SH-SY5Y (cell line): ENCODE results near the gene ZFYVE1.

Experiments
- GATA2 ChIP-seq: IDR thresholded peaks from 2 replicates; pipeline ENCODE4 v1.6.1; 2011; ENCODE audit warnings: mild to moderate bottlenecking, low read depth, low read length
- GATA3 ChIP-seq: IDR thresholded peaks from 2 replicates; pipeline ENCODE4 v1.6.1; 2011; ENCODE audit warnings: low read depth, mild to moderate bottlenecking, low read length, moderate library complexity

Gene ZFYVE1, protein sequence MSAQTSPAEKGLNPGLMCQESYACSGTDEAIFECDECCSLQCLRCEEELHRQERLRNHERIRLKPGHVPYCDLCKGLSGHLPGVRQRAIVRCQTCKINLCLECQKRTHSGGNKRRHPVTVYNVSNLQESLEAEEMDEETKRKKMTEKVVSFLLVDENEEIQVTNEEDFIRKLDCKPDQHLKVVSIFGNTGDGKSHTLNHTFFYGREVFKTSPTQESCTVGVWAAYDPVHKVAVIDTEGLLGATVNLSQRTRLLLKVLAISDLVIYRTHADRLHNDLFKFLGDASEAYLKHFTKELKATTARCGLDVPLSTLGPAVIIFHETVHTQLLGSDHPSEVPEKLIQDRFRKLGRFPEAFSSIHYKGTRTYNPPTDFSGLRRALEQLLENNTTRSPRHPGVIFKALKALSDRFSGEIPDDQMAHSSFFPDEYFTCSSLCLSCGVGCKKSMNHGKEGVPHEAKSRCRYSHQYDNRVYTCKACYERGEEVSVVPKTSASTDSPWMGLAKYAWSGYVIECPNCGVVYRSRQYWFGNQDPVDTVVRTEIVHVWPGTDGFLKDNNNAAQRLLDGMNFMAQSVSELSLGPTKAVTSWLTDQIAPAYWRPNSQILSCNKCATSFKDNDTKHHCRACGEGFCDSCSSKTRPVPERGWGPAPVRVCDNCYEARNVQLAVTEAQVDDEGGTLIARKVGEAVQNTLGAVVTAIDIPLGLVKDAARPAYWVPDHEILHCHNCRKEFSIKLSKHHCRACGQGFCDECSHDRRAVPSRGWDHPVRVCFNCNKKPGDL

DNA sequence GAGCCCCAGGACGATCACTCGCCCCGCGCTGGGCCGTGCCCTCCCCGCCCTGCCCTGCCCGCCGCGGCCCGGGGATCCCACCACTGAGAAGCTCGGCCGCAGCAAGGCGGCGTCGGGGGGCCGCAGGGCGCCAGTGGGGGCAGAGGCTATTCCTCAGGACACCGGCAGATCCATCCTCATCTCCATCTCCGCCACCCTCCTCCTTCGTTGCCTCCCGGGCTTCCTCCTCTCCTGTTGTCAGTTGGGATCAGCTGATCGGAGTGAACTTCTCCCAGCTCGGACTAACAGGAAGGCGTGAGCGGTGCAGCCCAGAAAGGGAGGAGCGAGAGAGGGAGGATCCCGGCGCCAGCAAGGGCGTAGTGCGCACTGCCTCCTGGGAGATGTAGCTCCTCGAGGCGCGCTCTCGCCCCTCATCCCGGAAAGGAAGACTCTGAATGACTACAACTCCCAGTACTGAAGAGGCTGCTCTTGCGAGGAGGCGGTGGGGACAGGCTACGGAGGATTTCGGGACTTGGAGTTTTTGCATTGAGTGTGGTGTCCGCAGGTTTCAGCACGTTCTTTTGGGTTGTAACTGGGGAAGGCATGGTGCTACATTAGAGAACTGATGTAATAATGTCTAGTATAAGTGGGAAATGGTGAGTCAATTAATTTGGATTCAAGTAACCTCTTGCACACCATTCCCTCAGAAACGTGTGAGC, at the start of gene ZFYVE1:
Gene ZFYVE1, minus strand, starts transcription at position 262 of the 698 bp plus-strand sequence. CDS start 2,598 bp downstream, outside the sequence.
- TF ChIP-seq GATA2 (no peak; the same call in 1 of the 2 replicates), GATA3 (no peak)

DNA sequence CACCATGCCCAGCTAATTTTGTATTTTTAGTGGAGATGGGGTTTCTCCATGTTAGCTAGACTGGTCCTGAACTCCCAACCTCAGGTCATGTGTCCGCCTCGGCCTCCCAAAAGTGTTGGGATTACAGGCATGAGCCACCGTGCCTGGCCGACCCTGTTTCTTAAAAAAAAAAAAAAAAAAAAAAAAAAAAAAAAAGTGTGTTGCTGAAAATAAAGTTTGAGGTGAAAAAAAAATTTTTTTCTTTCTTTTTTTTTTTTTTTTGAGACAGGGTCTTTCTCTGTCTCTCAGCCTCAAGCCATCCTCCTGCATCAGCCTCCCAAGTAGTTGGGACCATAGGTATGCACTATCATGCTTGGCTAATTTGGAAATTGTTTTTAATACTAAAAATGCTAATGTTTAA, 42.7 kb upstream of the ZFYVE1 start:
- no peak for TF ChIP-seq GATA3
- no peak for TF ChIP-seq GATA2

DNA sequence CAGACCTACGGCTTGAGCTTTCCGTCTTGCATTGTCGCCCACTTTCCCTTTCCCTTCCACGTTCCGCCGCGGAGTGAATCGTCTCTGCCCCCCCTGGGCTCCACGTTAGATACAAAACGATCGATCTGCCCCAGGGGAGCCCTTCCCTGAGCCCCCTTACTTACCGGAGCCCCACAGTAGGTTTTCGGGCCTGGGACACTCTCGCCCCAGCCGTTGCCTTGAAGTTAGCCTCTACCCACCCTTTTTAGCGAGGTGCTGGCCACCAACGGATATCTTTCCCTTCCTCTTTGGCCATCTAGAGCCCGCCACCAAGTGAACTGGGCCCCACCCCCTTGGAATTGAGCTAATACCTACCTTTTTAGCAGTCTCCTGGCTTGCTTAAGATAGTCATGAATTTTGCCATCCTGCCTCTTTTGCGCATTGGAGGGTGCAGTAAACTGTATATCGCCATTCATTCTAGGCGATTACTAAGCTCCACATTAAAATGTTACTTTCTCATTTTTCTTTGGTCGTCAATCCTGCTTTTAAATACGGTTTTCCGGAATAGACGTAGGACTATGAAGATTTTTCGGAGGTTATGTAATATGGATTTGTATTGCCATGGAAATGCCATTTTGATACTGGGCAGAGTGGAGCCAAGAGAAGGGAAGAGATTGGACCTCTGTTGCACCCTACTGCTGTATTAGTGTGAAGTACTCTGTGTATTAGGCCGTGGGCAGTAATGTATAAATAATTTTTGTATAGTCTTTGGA, 32.2 kb upstream of the ZFYVE1 start:
- no peak for TF ChIP-seq GATA3
- no peak for TF ChIP-seq GATA2

DNA sequence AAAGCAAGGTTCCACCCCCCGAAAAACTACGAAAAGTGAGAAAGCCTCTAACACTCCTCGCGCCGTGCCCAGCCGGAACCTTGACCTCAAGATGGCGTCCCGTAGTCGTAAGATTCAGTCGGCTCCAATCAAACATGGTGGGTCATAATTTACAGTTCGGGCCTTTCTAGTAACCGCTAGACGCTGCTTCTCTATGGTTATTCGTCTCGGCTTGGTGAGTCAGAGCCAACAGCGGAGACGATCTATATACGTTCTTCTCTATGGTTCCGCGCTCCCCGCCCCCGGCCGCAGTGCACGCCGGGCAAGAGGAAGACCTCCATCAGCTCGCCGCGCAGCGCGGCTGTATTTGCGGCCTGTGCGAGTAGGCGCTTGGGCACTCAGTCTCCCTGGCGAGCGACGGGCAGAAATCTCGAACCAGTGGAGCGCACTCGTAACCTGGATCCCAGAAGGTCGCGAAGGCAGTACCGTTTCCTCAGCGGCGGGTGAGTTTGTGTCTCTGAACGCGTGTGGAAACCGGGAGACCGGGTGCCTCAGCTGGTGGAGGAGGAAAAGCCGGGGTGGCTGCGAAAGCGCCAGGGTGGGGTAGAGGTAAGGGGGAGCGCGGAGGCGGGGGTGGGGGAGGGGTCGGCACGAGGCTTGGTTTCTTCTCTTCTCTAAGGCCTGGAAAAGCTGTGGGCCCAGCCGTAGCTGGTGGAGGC, 31.5 kb upstream of the ZFYVE1 start, which contains the start of gene RBM25:
Gene RBM25, plus strand, starts transcription at position 311 of the 698 bp plus-strand sequence. CDS start 13,108 bp downstream, outside the sequence.
- TF ChIP-seq GATA2: no peak
- no peak for TF ChIP-seq GATA3

DNA sequence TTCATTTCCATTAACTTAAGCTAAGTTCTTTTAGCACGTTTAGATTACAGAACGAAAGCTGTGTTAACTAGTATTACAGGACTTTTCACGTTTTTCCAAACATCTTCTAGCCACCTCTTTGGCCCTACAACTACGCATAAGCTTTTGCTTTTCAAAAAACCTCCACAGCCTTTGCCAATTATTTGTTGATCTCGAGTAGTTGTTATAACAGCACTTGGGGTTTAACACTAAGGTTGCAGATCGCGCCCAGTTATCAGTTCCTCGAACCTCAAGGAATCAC, 31.0 kb upstream of the ZFYVE1 start:
- TF ChIP-seq GATA2 (no peak), GATA3 (no peak)

DNA sequence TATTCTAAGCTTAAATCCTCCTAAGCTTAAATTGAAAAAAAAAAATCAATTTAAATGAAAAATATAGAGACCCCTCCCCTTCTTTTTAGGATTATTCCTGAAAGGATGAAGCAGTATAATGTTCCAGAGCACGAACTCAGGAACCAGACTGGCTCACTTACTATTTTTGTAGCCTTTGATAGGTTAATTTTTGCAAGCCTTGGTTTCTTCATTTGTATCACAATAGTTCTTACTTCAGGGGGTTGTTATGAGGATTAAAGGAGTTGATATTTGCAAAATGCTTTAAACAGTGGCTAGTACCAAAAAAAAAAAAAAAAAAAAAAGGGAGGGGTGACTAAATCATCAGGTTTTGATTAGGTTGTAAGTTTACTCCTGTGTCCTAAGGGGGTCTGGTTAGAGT, 28.3 kb upstream of the ZFYVE1 start:
- TF ChIP-seq GATA2: no peak
- TF ChIP-seq GATA3: no peak

DNA sequence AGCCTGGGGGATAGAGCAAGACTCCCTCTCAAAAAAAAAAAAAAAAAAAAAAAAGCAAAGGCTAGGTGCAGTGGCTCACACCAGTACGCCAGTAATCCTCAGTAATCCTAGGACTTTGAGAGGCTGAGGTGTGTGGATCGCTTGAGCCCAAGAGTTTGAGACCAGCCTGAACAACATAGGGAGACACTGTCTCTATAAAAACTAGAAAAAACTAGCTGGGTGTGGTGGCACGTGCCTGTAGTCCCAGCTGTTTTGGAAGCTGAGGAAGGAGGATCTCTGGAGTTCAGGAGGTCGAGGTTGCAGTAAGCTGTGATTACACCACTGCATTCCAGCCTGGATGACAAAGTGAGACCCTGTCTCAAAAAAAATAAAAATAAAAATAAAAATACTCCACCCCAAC, 22.5 kb upstream of the ZFYVE1 start:
- TF ChIP-seq GATA3 (no peak), GATA2 (no peak)

DNA sequence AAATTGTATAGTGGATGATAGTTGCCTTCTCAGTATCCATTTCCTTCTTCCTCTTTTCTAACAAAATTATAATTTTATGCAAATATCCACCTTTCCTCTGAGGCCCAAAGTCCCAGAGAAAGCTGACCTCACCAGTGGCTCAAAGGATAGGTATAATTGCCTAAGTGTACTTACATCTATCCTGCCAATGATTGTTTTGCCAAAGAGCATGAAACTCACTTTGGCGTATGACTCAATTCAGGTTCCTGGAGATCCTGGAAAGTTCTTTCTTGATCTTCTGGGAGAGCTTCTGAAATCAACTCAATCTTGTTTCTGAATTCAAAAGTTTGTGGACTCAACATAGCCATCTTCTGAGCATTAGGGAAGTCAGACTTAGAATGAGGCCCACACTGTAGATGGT, 20.9 kb upstream of the ZFYVE1 start:
- TF ChIP-seq GATA3: no peak
- TF ChIP-seq GATA2: no peak

DNA sequence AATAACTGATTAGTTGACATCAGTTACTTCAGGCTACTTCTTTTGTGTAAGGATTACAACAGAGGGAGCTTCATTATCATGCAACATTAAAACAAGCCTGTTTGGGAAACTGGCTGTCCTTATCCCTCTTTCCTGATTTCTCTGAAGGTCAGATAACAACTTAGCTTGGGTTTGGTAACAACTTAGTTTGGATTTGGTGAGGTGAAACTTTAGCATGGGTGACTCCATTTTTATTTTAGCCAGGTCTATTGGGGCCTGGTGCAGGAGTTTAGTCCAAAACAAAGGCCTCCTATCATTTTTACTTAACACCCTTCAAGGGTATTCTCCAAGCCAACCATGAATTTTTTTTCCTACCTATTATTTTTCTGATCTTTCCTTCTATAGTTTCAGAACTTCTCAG, 1.1 kb upstream of the ZFYVE1 start:
- TF ChIP-seq GATA2 (no peak), GATA3 (no peak)

DNA sequence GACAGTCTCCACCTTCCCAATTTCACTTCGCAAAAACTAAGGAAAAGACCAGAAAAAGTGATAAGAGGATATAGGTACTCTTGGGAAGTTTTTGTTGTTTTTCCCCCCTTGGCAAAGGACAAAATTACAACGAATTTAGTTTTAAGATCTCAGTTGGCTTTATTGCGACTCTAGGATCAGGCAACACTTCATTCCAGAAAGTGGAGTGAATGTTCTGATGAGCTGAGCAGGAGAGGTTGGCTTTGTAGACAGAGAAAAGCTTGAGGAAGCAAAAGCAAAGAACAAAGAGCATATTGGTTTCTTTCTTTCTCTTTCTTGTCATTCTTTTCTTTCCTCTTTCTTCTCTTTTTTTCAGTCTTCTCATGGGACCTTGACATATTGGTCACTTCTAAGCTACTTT, 640 bp upstream of the ZFYVE1 start:
- TF ChIP-seq GATA3 (no peak), GATA2 (no peak)

DNA sequence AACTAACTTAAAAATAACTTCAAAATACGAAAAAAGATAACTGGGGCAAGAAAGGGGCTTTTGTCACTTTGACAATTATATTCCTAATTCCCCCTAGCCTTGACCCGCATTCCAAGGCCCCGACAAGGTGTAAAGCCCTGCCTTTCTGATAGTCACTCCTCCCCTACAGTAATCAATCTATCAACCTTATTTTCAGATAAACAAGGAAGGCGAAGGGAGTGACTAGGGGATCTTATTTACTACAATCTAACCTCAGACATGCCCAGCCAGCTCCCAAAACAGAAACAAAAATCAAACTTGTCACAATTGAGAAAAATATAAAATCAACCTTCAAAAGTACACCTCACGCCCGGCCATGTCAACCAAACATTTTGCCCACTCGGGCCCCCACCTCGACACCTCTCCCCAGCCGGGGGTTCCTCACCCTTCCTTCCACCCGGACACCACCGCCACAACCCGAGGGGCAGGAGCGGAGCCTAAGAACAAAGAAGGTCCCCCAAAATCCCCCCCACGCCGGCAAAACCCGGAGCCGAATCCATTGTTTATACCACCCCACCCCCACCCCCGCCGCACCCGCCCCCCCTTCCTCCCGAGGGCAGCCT, 562 bp downstream of the ZFYVE1 start:
- TF ChIP-seq GATA3 (no peak), GATA2 (no peak)

DNA sequence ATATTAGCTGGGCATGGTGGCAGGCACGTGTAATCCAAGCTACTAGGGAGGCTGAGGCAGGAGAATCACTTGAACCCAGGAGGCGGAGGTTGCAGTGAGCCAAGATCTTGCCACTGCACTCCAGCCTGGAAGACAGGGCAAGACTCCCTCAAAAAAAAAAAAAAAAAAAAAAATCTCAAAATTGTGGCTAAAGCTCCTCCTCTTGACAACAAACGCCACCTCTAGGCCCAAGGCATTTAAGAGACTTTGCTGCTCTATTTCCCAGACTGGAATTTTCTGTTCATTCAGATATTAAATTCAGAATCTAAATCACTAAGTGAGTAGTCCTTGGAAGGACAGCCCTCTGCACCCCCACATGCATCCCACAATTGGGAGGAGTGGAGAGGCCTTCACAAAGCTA, 1.4 kb downstream of the ZFYVE1 start:
- TF ChIP-seq GATA2 (no peak), GATA3 (no peak)

DNA sequence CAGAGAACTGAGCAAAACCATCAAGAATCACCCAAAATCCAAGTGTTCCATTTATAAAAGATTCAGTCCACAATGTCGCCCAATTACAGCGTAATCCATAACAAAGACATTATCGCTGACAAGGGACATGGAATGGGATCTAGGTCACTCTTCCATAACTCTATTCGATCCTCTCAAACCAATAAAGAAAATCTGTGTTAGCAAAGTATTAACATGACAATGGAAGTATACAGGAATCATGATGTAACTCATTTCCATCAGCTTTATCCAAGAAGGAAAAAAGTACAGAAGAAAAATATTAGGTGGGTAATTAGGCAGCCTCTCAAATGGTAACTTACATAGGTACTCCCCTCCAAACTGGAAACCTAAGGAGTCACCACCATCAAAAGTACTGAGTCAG, 4.9 kb downstream of the ZFYVE1 start:
- TF ChIP-seq GATA2 (no peak), GATA3 (no peak)
